GM12891 (cell line): ENCODE data around the gene HID1.

Source experiments
- DNase-seq: peaks from one replicate; pipeline ENCODE4 v3.0.0; 2011; ENCODE audit warnings: low spot score; ENCODE audit not compliant: insufficient read length
- FAIRE-seq: peaks from 2 replicates; lab custom pipeline; 2011; peaks lifted over from hg19 to GRCh38; lab: Jason Lieb, UNC
- PAX5 ChIP-seq: IDR thresholded peaks from 2 replicates; pipeline ENCODE4 v1.6.1; 2011; ENCODE audit warnings: low read length, moderate library complexity, mild to moderate bottlenecking; ENCODE audit not compliant: insufficient read depth, severe bottlenecking
- POLR2A ChIP-seq: IDR thresholded peaks from 2 replicates; pipeline ENCODE4 v1.6.1; 2011; ENCODE audit warnings: low read depth, low read length, control low read depth
- POLR2AphosphoS5 ChIP-seq: IDR thresholded peaks from 2 replicates; pipeline ENCODE4 v1.6.1; 2011; ENCODE audit warnings: low read depth, low read length, control low read depth
- POU2F2 ChIP-seq: IDR thresholded peaks from 2 replicates; pipeline ENCODE4 v1.6.1; 2011; ENCODE audit warnings: low read depth, mild to moderate bottlenecking, control low read depth, low read length, moderate library complexity
- SPI1 ChIP-seq: IDR thresholded peaks from 2 replicates; pipeline ENCODE4 v1.6.1; 2011; ENCODE audit warnings: low read depth, low read length, control low read depth
- TAF1 ChIP-seq: IDR thresholded peaks from 2 replicates; pipeline ENCODE4 v1.6.1; 2011; ENCODE audit warnings: low read depth, low read length, control low read depth

The HID1 gene

DNA sequence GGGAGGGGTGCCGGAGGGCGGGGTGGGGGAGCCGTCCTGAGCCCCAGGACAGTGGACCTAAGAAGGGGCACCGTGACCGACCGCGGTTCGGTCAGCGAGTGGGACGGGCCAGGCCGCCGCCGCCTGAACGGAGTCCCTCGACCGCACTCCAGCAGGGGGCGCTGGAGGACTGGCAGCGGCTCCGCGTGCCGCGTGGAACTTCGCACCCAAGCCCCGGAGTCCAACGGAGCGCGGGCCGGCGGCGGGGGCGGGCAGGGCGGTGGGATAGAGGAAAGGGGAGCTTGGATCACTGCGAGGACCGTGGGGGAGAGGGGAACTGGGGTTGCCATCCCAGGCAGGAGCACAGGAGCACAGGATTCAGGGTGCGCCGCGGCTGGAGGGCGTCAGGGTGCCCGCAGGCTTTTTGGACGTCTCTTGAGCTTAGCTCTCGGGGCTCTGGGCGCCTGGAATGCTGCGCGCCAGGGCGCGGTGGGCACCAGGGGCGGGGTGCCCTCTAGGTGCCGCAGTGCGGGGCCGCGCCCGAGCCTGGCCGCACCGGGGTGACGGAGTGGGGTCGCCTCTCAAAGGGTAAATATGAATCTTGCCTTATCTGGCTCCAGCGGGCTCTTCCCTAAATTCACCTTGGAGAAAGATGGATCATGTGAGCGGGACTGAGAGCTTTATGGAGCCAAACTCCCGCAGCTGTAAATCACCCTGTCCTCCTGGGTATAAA, 48.9 kb downstream of the HID1 start:
- FAIRE-seq (peak; percentile 75), DNase-seq (peak; percentile 94)
- TF ChIP-seq POLR2AphosphoS5 = no peak
- no peak for TF ChIP-seq TAF1
- no peak for TF ChIP-seq POLR2A
- no peak for TF ChIP-seq POU2F2
- no peak for TF ChIP-seq PAX5

DNA sequence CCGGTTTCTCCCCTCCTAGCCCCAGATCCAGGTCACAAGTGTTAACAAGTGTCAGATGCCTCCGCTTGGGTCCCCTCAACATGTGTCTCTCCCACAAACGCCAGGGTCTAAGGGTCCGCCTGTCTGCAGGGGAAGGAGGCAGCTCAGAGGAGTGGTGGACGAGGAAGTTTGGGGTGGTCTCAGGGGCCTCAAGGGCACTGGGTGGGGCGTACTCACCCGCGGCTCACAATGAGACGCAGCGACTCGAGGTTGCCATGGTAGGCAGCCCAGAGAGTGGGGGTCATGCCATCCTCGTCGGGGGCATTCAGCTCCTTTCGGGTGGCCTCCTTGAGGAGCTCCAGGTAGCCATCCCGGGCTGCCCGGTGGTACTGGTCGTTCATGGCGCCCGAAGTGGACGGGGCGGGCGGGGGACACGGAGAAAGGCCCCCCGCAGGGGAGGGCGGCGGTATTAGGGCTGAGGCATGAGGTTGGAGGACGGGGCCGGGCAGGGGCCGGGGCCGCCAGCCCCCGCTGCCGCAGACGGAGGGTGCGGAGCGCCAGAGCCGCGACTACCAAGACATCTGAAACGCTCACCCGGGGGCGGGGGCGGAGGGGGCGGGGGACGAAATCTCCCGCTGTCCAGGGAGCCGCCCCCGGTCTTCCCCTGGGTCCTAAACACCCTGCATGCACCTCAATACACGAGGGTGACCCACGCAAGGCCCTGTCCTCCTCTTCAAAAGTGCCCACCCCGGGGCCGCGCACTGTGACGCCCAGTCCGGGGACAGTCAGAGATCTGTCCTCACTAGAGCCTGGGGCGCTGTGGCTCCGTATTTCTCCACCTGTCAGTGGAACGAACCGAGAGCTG, 49.6 kb downstream of the HID1 start, which contains the start of gene USH1G:
TSS of gene USH1G (minus strand) at position 562 of the 844 bp plus-strand sequence. CDS start at position 380, 182 bp downstream.
- no peak for FAIRE-seq
- no peak for TF ChIP-seq TAF1
- no peak for TF ChIP-seq SPI1
- TF ChIP-seq PAX5 = no peak
- no peak for TF ChIP-seq POLR2A
- TF ChIP-seq POLR2AphosphoS5 = no peak
- no peak for TF ChIP-seq POU2F2
- peak; percentile 72 for DNase-seq

DNA sequence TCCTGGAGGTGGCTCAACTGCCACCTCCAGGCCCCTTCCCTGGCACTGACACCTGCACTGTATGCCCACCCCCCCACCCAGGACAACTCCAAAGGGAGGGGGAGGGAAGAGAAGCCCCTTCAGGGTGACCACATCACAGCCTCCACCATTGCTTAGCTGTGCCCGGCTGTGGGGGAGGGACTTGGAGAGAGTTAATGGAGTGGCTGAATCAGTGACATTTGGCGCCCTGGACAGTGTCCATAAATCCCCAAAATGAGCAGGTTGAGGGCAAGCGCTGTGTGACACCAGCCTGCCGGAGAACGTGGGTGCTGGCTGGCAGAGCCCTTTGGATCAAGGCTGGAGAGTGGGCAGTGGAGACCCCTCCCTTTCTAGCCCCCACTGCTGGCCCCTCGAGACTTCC, 50.4 kb downstream of the HID1 start:
- no peak for FAIRE-seq
- DNase-seq = no peak
- no peak for TF ChIP-seq SPI1
- TF ChIP-seq POU2F2 = no peak
- no peak for TF ChIP-seq POLR2AphosphoS5
- TF ChIP-seq TAF1 = no peak
- no peak for TF ChIP-seq POLR2A
- TF ChIP-seq PAX5 = no peak

DNA sequence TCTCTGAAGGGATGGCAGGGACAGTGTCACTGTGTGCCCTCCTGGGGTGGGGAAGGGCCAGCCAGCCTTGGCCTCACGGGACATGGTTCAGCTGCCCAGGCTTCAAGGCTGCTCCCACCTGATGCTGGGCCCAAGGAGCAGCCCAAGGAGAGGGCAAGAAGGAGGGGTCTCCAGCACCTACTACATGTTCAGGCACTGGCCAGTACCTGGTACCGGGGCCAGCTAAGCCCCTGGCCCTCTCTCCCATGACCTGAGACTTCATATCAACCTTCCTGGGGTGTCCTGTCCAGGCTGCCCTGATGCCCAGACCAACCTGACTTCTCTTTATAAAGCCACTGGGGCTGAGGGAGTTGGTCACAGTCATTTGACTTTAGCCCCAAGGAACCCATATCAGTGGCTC, 50.8 kb downstream of the HID1 start:
- FAIRE-seq (no peak), DNase-seq (no peak)
- TF ChIP-seq TAF1 (no peak), POLR2AphosphoS5 (no peak), POU2F2 (no peak), SPI1 (no peak), POLR2A (no peak), PAX5 (no peak)

DNA sequence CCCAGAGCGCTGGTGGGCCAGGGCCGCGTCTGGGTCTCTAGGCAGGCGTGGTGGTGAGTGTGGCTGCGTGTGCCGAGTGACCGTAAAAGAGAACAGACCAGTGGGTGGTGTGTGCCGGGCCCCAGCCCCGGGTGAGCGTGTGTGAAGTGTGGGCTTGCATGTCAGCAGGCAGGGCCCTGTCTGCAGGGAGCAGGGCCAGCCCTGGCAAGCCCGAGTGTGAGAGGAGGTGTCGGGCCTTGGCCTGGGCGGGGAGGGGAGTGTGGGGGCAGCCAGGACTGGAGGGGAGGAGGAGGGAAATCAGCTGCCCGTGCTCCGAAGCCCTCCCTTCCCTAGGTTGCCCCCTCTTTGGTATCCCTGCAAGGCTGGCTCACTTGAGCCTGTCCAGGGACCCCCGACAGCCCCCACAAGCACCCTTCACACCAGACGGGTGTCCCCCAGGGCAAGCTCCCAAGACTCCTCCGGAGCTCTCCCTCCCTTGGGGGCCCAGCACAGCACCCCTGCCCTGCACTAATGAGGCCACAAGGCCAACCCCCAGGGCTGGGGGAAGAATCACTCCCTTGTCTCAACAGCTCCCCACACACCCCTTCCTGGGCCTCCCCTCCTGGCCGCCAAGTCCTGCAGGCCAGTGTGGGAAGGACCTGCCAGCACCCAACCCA, 51.4 kb downstream of the HID1 start:
- FAIRE-seq (no peak), DNase-seq (no peak)
- TF ChIP-seq POLR2AphosphoS5 = no peak
- TF ChIP-seq POU2F2 = no peak
- TF ChIP-seq SPI1 = no peak
- no peak for TF ChIP-seq POLR2A
- no peak for TF ChIP-seq PAX5
- TF ChIP-seq TAF1 = no peak

DNA sequence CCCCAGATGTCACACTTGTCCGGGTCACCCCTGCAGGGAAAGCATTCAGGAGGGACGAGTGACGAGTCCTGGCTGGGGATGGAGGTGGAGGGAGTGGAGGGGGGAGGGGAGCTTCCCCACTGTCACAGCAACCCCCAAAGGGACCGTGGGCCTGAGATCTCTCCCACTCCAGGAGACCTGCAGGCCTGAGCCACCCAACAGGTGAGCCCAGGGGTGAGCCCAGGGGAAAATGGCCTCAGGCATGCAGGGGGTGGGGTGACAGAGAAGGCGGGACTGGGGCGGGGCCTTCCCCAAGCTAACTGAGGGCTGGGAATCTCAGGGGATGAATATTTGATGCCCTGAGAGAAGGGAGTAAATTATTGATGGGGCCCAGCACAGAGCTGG, 51.9 kb downstream of the HID1 start:
- DNase-seq (no peak), FAIRE-seq (no peak)
- TF ChIP-seq TAF1 (no peak), POU2F2 (no peak), POLR2A (no peak), SPI1 (no peak), POLR2AphosphoS5 (no peak)

DNA sequence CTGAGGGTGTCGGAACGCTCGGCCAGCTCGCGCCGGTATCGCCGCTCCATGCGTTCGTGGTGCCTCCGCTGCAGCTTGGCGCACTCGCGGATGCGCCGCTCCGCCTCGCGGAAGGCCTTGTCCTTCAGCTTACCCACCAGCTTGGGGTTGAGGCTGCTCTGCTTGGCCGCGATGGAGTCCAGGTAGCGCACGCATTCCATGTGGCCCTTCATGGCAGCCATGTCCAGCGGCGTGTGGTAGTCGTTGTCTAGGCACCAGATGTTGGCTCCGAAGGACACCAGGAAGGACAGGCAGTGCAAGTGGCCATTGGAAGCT, 52.3 kb downstream of the HID1 start:
- no peak for DNase-seq
- no peak for TF ChIP-seq POLR2A
- TF ChIP-seq POLR2AphosphoS5 = no peak
- no peak for TF ChIP-seq PAX5
- no peak for TF ChIP-seq SPI1
- no peak for TF ChIP-seq POU2F2
- TF ChIP-seq TAF1 = no peak
- FAIRE-seq = no peak

DNA sequence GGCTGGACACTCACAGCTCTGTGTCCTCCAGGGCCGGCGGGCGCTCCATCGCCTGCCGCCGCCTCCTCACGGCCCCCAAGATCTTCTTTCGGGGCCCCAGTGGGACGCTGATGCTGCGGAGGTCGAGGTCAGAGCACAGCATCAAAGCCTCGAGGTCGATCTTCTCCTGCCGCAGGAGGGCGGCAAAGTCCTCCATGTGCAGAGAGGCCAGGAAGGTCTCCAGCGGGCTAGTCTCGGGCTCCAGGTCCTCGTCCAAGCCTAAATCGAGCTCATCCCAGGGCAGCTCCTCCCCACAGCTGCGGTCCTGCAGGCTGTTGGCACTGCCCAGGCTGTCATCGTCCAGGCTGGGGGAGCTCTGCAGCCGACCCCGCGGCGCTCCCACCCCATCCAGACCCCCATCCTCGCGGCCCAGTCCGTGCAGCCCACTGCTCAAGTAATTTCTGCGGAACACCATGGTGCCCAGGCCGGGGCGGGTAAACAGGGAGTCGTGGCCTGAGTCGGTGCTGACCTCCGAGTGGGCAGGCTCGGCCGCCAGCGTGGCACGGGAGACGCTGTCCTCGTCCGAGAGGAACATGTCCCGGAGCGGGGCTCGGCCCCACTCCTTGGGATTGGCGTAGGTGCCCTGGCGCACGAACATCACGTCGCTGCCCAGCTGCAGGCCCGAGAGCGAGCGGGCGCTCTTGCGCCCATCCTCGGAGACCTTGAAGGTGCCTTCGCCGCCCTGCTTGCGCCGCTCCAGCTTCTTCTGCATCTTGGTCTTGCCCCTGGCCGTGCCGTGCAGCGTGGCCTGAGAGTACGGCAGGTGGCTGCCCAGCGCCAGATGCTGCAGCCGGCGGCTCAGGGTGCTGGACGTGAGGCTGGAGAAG, 52.9 kb downstream of the HID1 start:
- DNase-seq = no peak
- no peak for FAIRE-seq
- TF ChIP-seq POLR2AphosphoS5 = no peak
- TF ChIP-seq TAF1 = no peak
- no peak for TF ChIP-seq PAX5
- no peak for TF ChIP-seq SPI1
- no peak for TF ChIP-seq POU2F2
- no peak for TF ChIP-seq POLR2A
